Esophagus muscularis mucosa (tissue), 4 donors: Measurements from ENCODE around the gene WFDC11. TPM values are rescaled to one million over a fixed set of nuclear protein-coding genes. Genes with fewer than 3 reads are reported as not detected.

Experiments used
- DNase-seq: peaks from one replicate; pipeline ENCODE4 v3.0.0-alpha.2; 2017; ENCODE audit errors: extremely low spot score
- H3K27ac ChIP-seq, 4 donors: fragments of 200-600 bp; sonication (generic); replicated peaks in 1 of 4; 1 replicate in 3 of 4; 2 replicates in 1 of 4; pipeline ENCODE4 v1.5.1; 2016 to 2019; ENCODE audit warnings: mild to moderate bottlenecking in 1 of 4
- H3K27me3 ChIP-seq, 4 donors: fragments of 200-600 bp; sonication (generic); one replicate each; pipeline versions ENCODE4 v1.5.1 to v1.6.0; 2016 to 2019
- H3K36me3 ChIP-seq, 4 donors: fragments of 200-600 bp; sonication (generic); one replicate each; pipeline ENCODE4 v1.5.1; 2016 to 2019
- H3K4me1 ChIP-seq, 4 donors: fragments of 200-600 bp; sonication (generic); one replicate each; pipeline ENCODE4 v1.5.1; 2016 to 2019
- H3K4me3 ChIP-seq, 4 donors: fragments of 200-600 bp; sonication (generic); 1 replicate in 2 of 4; 2 replicates in 2 of 4; pipeline ENCODE4 v1.5.1; 2016 to 2019; ENCODE audit warnings: mild to moderate bottlenecking in 4 of 4, moderate library complexity in 1 of 4
- H3K9me3 ChIP-seq, 4 donors: fragments of 200-600 bp; sonication (generic); 1 replicate in 3 of 4; 2 replicates in 1 of 4; pipeline ENCODE4 v1.5.1; 2016 to 2019
- CTCF ChIP-seq, 3 experiments: fragments of 200-600 bp in 2 of 3; fragments of 450-650 bp in 1 of 3; sonication (generic) in 2 of 3; IDR thresholded peaks; one replicate each; pipeline ENCODE4 v1.5.1; 2017 to 2019; ENCODE audit warnings: antibody characterized with exemption in 3 of 3, mild to moderate bottlenecking in 2 of 3, moderate library complexity in 1 of 3
- EP300 ChIP-seq: sonication (generic); formaldehyde crosslinking; IDR thresholded peaks from one replicate; pipeline ENCODE4 v1.6.1; 2017; ENCODE audit warnings: antibody characterized with exemption
- POLR2A ChIP-seq: fragments of 450-650 bp; IDR thresholded peaks from one replicate; pipeline ENCODE4 v1.6.1; 2017; ENCODE audit warnings: antibody characterized with exemption, moderate library complexity, mild to moderate bottlenecking, low read depth
- POLR2AphosphoS5 ChIP-seq, 2 donors: sonication (generic); formaldehyde crosslinking; IDR thresholded peaks; one replicate each; pipeline ENCODE4 v1.6.1; 2017; ENCODE audit warnings: antibody characterized with exemption in 2 of 2
- WGBS: methylation state at CpG from one replicate; pipeline ENCODE4 v1.1.5; 2018; 5-methylcytosine and 5-hydroxymethylcytosine counted together
- intact Hi-C: fragments of 100-400 bp; cut with DNase I; formaldehyde crosslinking; loops from one replicate; pipeline ENCODE4 v1.15.1; 2023
- total RNA-seq, 4 donors: library from RNA; depleted of rRNA; stranded (reverse); fragments of >200 nt; gene quantifications; one replicate each; pipeline versions ENCODE4 v1.1.0 to v1.2.1, GENCODE V29; 2016

WFDC11 gene
- total RNA-seq, 4 donors from 2014 or later, result not detected

- H3K9me3 ChIP-seq, result no peaks in the 10 kb centered on the region
- 64% methylated on average over 2 of the region's 2 CpGs for WGBS
- no peaks in the 10 kb centered on the region for H3K36me3 ChIP-seq
- H3K27me3 ChIP-seq, result no peaks in the 10 kb centered on the region
- peaks cover 0 to 6% (median 0%) of the 10 kb centered on the region in 4 donors for H3K4me1 ChIP-seq
- intact Hi-C loops, result no loop called here
- TF ChIP-seq EP300 (no peak), POLR2AphosphoS5 (IDR thresholded peaks at IDR 0.05) (no peak)
- H3K27ac ChIP-seq, result no peak overlapping the region
- H3K4me3 ChIP-seq, result no peak overlapping the region
- DNase-seq, result no peak
Observed at GRCh38 chr20:45626540-45626939, 43.5 kb downstream of the WFDC11 start.

GRCh38 chr20:45621593-45621992, 48.4 kb downstream of the WFDC11 start:
- Histone ChIP-seq H3K9me3 (no peaks in the 10 kb centered on the region), H3K4me3 (no peak overlapping the region), H3K27ac (no peak overlapping the region), H3K4me1 (no peaks in the 10 kb centered on the region), H3K27me3 (no peaks in the 10 kb centered on the region), H3K36me3 (no peaks in the 10 kb centered on the region)
- 51% methylated on average over 2 of the region's 2 CpGs for WGBS
- DNase-seq, result no peak
- TF ChIP-seq POLR2A (no peak), CTCF (IDR thresholded peaks at IDR 0.05) (no peak), POLR2AphosphoS5 (IDR thresholded peaks at IDR 0.05) (no peak), EP300 (no peak)
- intact Hi-C loops, result no loop called here

- H3K27ac ChIP-seq, result no peak overlapping the region
- 92% methylated on average over 2 of the region's 2 CpGs for WGBS
- no peaks in the 10 kb centered on the region for H3K9me3 ChIP-seq
- H3K27me3 ChIP-seq, result no peaks in the 10 kb centered on the region
- no peaks in the 10 kb centered on the region for H3K36me3 ChIP-seq
- TF ChIP-seq EP300 (no peak), POLR2A (no peak), POLR2AphosphoS5 (IDR thresholded peaks at IDR 0.05) (no peak), CTCF (IDR thresholded peaks at IDR 0.05) (no peak)
- no peak for DNase-seq
- H3K4me1 ChIP-seq, result no peaks in the 10 kb centered on the region
- H3K4me3 ChIP-seq, result no peak overlapping the region
- intact Hi-C loops, result no loop called here
Observed at GRCh38 chr20:45617591-45617990, 52.4 kb downstream of the WFDC11 start.

- H3K9me3 ChIP-seq, result peaks cover 0 to 3% (median under 1%) of the 10 kb centered on the region in 4 donors
- no peaks in the 10 kb centered on the region for H3K4me1 ChIP-seq
- peaks cover 0 to 10% (median 0%) of the 10 kb centered on the region in 4 donors for H3K27me3 ChIP-seq
- no peaks in the 10 kb centered on the region for H3K36me3 ChIP-seq
- TF ChIP-seq POLR2AphosphoS5 (IDR thresholded peaks at IDR 0.05) (no peak), CTCF (IDR thresholded peaks at IDR 0.05) (no peak), POLR2A (no peak), EP300 (no peak)
- intact Hi-C loops, result no loop called here
- H3K4me3 ChIP-seq, result no peak overlapping the region
- DNase-seq, result no peak
- no peak overlapping the region for H3K27ac ChIP-seq
Observed at GRCh38 chr20:45612314-45612713, 57.7 kb downstream of the WFDC11 start.

- 55% methylated on average over 4 of the region's 4 CpGs for WGBS
- H3K27me3 ChIP-seq, result peaks cover 0 to 10% (median 0%) of the 10 kb centered on the region in 4 donors
- no peaks in the 10 kb centered on the region for H3K36me3 ChIP-seq
- intact Hi-C loops, result no loop called here
- H3K4me3 ChIP-seq, result no peak overlapping the region
- TF ChIP-seq POLR2A, result no peak
- TF ChIP-seq CTCF (IDR thresholded peaks at IDR 0.05), result no peak
- TF ChIP-seq EP300, result no peak
- TF ChIP-seq POLR2AphosphoS5 (IDR thresholded peaks at IDR 0.05), result no peak
- DNase-seq, result peak; percentile 74
- H3K4me1 ChIP-seq, result no peaks in the 10 kb centered on the region
- H3K9me3 ChIP-seq, result peaks cover 0 to 12% (median 10%) of the 10 kb centered on the region in 4 donors
- no peak overlapping the region for H3K27ac ChIP-seq
Observed at GRCh38 chr20:45611054-45611453, 59.0 kb downstream of the WFDC11 start.
